GM19238 (cell line): Measurements from ENCODE around the gene RAB15.
"Not testable (repeated sequence)": the region's sequence is repeated elsewhere in the genome, so short reads cannot be mapped to it uniquely, and the experiment has no call there.

Source experiments
- DNase-seq: peaks from one replicate; pipeline ENCODE4 v3.0.0; 2011; ENCODE audit warnings: low spot score; ENCODE audit not compliant: insufficient read length

RAB15 gene

GRCh38 chr14:64913477-64913876 lies 58.7 kb downstream of the RAB15 start:
- DNase-seq, result not testable (repeated sequence)

DNA sequence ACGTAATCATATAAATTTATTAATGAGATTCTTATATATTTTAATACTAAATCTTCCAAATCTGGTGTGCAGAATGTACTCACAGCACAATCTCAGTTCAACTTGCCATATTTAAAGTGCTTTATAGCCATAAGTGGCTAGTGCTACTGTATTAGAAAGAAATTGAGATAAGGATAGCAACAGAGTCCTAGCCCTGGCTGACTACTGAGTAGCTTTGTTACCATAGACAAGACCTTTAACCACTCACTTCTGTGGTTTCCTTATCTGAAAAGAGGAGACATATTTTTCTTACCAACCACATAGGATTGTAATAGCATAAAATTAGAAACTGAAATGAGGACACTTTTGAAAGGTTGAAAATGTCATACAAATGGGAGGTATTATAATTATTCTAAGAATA lies 59.9 kb downstream of the RAB15 start:
- DNase-seq, result no peak

GRCh38 chr14:64910847-64911495 lies 61.2 kb downstream of the RAB15 start:
- no peak for DNase-seq

GRCh38 chr14:64906022-64906421 lies 66.1 kb downstream of the RAB15 start:
- DNase-seq, result no peak

DNA sequence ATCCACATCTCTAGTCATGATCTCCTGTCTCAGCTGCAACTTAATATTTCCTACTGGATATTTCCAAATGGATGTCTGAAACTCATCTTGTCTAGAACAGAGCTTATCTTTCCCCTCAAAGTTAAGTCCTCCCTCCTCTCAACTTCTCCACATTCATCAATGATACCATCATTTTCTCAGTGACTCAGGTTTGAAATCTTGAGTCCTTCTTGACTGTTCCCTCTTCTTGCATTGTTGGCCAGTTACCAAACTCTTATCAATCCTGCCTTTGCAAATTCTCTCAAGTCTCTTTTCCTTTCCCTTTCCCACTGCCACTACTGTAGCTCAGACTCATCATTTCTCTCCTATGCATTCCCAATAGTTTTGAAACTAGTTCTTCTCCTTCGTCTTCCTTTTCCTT lies 72.2 kb downstream of the RAB15 start:
- no peak for DNase-seq
